Natural killer cell (primary cell): ENCODE data around the gene EXO5. TPM values are rescaled to one million over a fixed set of nuclear protein-coding genes. Genes with fewer than 3 reads are reported as not detected.
A peak's percentile ranks its signal among the peaks of the same experiment; 100 is the strongest.

Source experiments
- ATAC-seq, 3 donors: fragments of 150-1000 bp in 2 of 3; fragments of 200-7000 bp in 1 of 3; cut with Tn5 transposase; 1 replicate in 1 of 3; 2 replicates in 2 of 3; pipeline ENCODE4 v1.10.0; 2021; ENCODE audit warnings: mild to moderate bottlenecking in 2 of 3, moderate library complexity in 2 of 3
- DNase-seq, 2 donors: peaks; one replicate each; pipeline versions ENCODE4 v3.0.0 to v3.0.0-alpha.2; 2013 to 2021; ENCODE audit warnings: mixed read lengths in 1 of 2
- H3K27ac ChIP-seq: one replicate; pipeline ENCODE4 v1.5.1; 2013; ENCODE audit warnings: mild to moderate bottlenecking, low read length
- H3K27me3 ChIP-seq: one replicate; pipeline ENCODE4 v1.6.1; 2013; ENCODE audit warnings: low read length; ENCODE audit not compliant: control insufficient read depth, insufficient read depth
- H3K36me3 ChIP-seq: one replicate; pipeline ENCODE4 v1.6.1; 2013; ENCODE audit warnings: low read length; ENCODE audit not compliant: control insufficient read depth, insufficient read depth
- H3K4me1 ChIP-seq: one replicate; pipeline ENCODE4 v1.6.1; 2013; ENCODE audit warnings: low read length; ENCODE audit not compliant: control insufficient read depth, insufficient read depth
- H3K4me3 ChIP-seq: one replicate; pipeline ENCODE4 v1.5.1; 2013; ENCODE audit warnings: low read length
- H3K9me3 ChIP-seq: one replicate; pipeline ENCODE4 v1.6.1; 2013; ENCODE audit warnings: low read length; ENCODE audit not compliant: control insufficient read depth, insufficient read depth
- H3K27ac Mint-ChIP-seq, 2 donors: one replicate each; pipeline ENCODE4 v1.8.0; 2022; ENCODE audit warnings: mild to moderate bottlenecking in 2 of 2, mixed read lengths in 2 of 2, moderate library complexity in 1 of 2
- H3K27me3 Mint-ChIP-seq, 2 donors: one replicate each; pipeline ENCODE4 v1.8.0; 2022; ENCODE audit warnings: low read depth in 2 of 2, mixed read lengths in 2 of 2
- H3K36me3 Mint-ChIP-seq: one replicate; pipeline ENCODE4 v1.8.0; 2022; ENCODE audit warnings: mixed read lengths
- H3K4me1 Mint-ChIP-seq, 2 donors: one replicate each; pipeline ENCODE4 v1.8.0; 2022; ENCODE audit warnings: mixed read lengths in 2 of 2
- H3K4me3 Mint-ChIP-seq: one replicate; pipeline ENCODE4 v1.8.0; 2022; ENCODE audit warnings: mild to moderate bottlenecking, moderate library complexity, mixed read lengths
- H3K9me3 Mint-ChIP-seq, 2 donors: one replicate each; pipeline ENCODE4 v1.8.0; 2022; ENCODE audit warnings: mixed read lengths in 2 of 2
- CTCF ChIP-seq: fragments of 200-600 bp; IDR thresholded peaks from one replicate; pipeline ENCODE4 v1.8.0; 2022; ENCODE audit warnings: antibody characterized with exemption
- WGBS: methylation state at CpG from one replicate; pipeline ENCODE4 v1.1.7; 2013; ENCODE audit warnings: missing lambda C conversion rate; ENCODE audit not compliant: insufficient coverage; 5-methylcytosine and 5-hydroxymethylcytosine counted together
- intact Hi-C: fragments of 100-400 bp; cut with micrococcal nuclease; formaldehyde crosslinking; loops from one replicate; pipeline ENCODE4 v1.14.2; 2022
- total RNA-seq, 4 donors: library from RNA; stranded (reverse); fragments of 120-200 nt in 1 of 4; gene quantifications; one replicate each; pipeline versions ENCODE4 v1.2.3 to v1.2.4, GENCODE V29; 2013 to 2022

The EXO5 gene
- total RNA-seq, 3 donors from 2014 or later (not counting 1 experiment from before 2014, with no cell fraction given), result 9.6 to 17.0 (median 10.1) TPM

GRCh38 chr1:40475268-40475667 is 33.3 kb upstream of the EXO5 start:
- no peak for TF ChIP-seq CTCF
- no peak overlapping the region for H3K27ac ChIP-seq
- intact Hi-C loops, result no loop called here
- WGBS, result 100% methylated on average over 2 of the region's 2 CpGs
- Mint-ChIP-seq H3K4me1 (peaks cover 24 to 28% of the 10 kb centered on the region in 2 donors), H3K4me3 (no peak overlapping the region), H3K27me3 (no peaks in the 10 kb centered on the region), H3K27ac (peak overlapping the region in 1 of 2 donors; percentile 30), H3K36me3 (peaks cover 27% of the 10 kb centered on the region), H3K9me3 (peaks cover 14 to 27% of the 10 kb centered on the region in 2 donors)
- no peaks in the 10 kb centered on the region for H3K36me3 ChIP-seq
- no peaks in the 10 kb centered on the region for H3K27me3 ChIP-seq
- peaks cover 11% of the 10 kb centered on the region for H3K4me1 ChIP-seq
- H3K4me3 ChIP-seq, result no peak overlapping the region
- no peak for ATAC-seq
- H3K9me3 ChIP-seq, result peaks cover 11% of the 10 kb centered on the region
- no peak for DNase-seq

GRCh38 chr1:40476924-40477677 is 31.5 kb upstream of the EXO5 start, which contains the start of gene ZFP69:
TSS of gene ZFP69 (plus strand) at chr1:40477290. CDS start at chr1:40479362, 2,072 bp downstream.
- H3K27me3 Mint-ChIP-seq, result no peaks in the 10 kb centered on the region
- ATAC-seq (peak; percentile 90 to 96 (median 95)), DNase-seq (peak; percentile 72 to 84)
- Histone ChIP-seq H3K27ac (peak within 1 kb of the TSS; percentile 58), H3K9me3 (peaks cover 7% of the 10 kb centered on the region), H3K4me3 (peak within 1 kb of the TSS; percentile 84), H3K36me3 (peaks cover 3% of the 10 kb centered on the region), H3K4me1 (peaks cover 11% of the 10 kb centered on the region), H3K27me3 (no peaks in the 10 kb centered on the region)
- peaks cover 22% of the 10 kb centered on the region for H3K36me3 Mint-ChIP-seq
- no peak for TF ChIP-seq CTCF
- peaks cover 10 to 21% of the 10 kb centered on the region in 2 donors for H3K9me3 Mint-ChIP-seq
- intact Hi-C loops, result loop anchor here (1.0 to 2.0 kb wide), 2 partner anchors 26 to 54 kb away; partner anchors contain the start of genes ZFP69B and ZNF684
- WGBS, result under 1% methylated on average over 65 of the region's 65 CpGs
- H3K27ac Mint-ChIP-seq, result peak within 1 kb of the TSS; percentile 73 to 82
- H3K4me3 Mint-ChIP-seq, result peak within 1 kb of the TSS; percentile 97
- H3K4me1 Mint-ChIP-seq, result peaks cover 24 to 28% of the 10 kb centered on the region in 2 donors

- Histone ChIP-seq H3K36me3 (peaks cover 8% of the 10 kb centered on the region), H3K4me3 (peak overlapping the region; percentile 84), H3K4me1 (peaks cover 11% of the 10 kb centered on the region), H3K27me3 (no peaks in the 10 kb centered on the region), H3K9me3 (peaks cover 7% of the 10 kb centered on the region), H3K27ac (peak overlapping the region; percentile 41)
- H3K9me3 Mint-ChIP-seq, result peaks cover 8 to 18% of the 10 kb centered on the region in 2 donors
- H3K27ac Mint-ChIP-seq, result peak overlapping the region; percentile 63 to 82
- H3K4me1 Mint-ChIP-seq, result peaks cover 24 to 28% of the 10 kb centered on the region in 2 donors
- DNase-seq (peak in 1 of 2 donors; percentile 30), ATAC-seq (peak; percentile 18 to 31 (median 25))
- H3K27me3 Mint-ChIP-seq, result no peaks in the 10 kb centered on the region
- 3% methylated on average over 17 of the region's 17 CpGs for WGBS
- intact Hi-C loops, result loop anchor here (1.0 to 2.0 kb wide), 2 partner anchors 27 to 54 kb away; partner anchors contain the start of genes ZFP69B and ZNF684
- peaks cover 24% of the 10 kb centered on the region for H3K36me3 Mint-ChIP-seq
- H3K4me3 Mint-ChIP-seq, result peak overlapping the region; percentile 71
- no peak for TF ChIP-seq CTCF
These were observed 30.9 kb upstream of the EXO5 start for GRCh38 chr1:40477678-40478053.
